Stomach smooth muscle (tissue), 2 donors: ENCODE measurements around the gene KRTAP21-1.

ENCODE experiments used
- H3K27ac ChIP-seq: one replicate; pipeline ENCODE4 v1.7.0; 2013; ENCODE audit warnings: mild to moderate bottlenecking, low read length, inconsistent platforms
- H3K27me3 ChIP-seq, 2 donors: one replicate each; pipeline ENCODE4 v1.7.0; 2013; ENCODE audit warnings: low read length in 2 of 2; ENCODE audit not compliant: insufficient read depth in 2 of 2, control insufficient read depth in 1 of 2
- H3K36me3 ChIP-seq, 2 donors: one replicate each; pipeline ENCODE4 v1.7.0; 2013; ENCODE audit warnings: low read length in 2 of 2; ENCODE audit not compliant: control insufficient read depth in 2 of 2, insufficient read depth in 2 of 2
- H3K4me1 ChIP-seq: one replicate; pipeline ENCODE4 v1.7.0; 2013; ENCODE audit warnings: low read length; ENCODE audit not compliant: control insufficient read depth, insufficient read depth
- H3K4me3 ChIP-seq, 2 donors: one replicate each; pipeline ENCODE4 v1.7.0; 2013; ENCODE audit warnings: low read length in 2 of 2
- H3K9ac ChIP-seq, 2 donors: one replicate each; pipeline ENCODE4 v1.7.0; 2013; ENCODE audit warnings: low read length in 2 of 2, mild to moderate bottlenecking in 1 of 2
- H3K9me3 ChIP-seq, 2 donors: one replicate each; pipeline ENCODE4 v1.7.0; 2013; ENCODE audit warnings: low read length in 2 of 2; ENCODE audit not compliant: control insufficient read depth in 2 of 2
- donor health status: healthy.
- donor health status: Pancreatic carcinoma.

The KRTAP21-1 gene

DNA sequence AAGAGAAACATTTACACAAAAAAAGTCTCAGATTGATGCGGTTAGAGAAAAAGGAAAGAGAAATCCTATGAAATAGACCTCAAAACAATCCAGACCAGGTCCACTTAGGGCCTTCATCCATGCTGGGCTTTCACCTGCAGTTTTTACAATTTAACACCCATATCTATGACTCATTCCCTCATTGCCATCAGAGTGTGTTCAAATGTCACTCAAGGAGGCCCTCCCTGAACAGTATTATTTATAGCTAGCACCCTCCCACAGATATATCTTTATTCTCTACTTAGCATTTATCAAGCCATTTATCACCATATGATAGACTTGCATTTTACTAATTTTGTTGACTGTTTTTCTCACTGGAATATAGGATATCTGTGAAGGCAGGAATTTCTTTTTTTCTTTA lies 35.8 kb downstream of the KRTAP21-1 start:
- no peak overlapping the region for H3K4me3 ChIP-seq
- no peaks in the 10 kb centered on the region for H3K27me3 ChIP-seq
- H3K9me3 ChIP-seq: no peaks in the 10 kb centered on the region
- H3K9ac ChIP-seq: no peak overlapping the region
- no peaks in the 10 kb centered on the region for H3K4me1 ChIP-seq
- no peak overlapping the region for H3K27ac ChIP-seq
- H3K36me3 ChIP-seq: no peaks in the 10 kb centered on the region

DNA sequence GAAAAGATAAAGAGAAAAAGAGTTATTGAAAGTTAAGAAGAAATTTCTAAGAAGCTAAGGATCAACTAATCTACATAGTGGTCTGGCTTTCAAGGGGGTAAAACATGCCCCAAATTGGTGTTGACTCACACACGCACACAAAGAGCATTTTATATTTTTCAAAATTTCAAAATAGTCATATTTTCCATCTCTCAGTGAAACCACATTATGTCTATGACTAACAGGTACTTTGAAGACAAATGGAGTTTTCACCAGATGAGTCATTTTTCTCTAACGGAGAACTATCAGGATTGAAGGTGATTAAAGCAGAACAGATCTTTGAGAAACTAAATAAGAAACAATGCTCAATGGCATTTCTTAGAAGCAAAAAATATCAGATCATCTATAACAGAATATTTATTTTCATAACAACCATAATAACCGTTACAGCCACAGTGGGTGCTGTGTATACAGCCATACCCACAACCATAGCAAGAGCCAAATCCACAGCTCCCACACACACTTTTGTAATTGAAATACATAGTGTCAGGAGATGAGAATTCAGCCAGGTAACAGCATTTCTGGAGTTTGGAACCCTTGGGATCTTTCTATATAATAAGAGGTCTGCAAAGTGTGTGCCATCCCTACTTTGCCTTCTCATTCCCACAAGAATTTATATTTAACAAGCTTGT lies 36.9 kb downstream of the KRTAP21-1 start, which contains the start of gene KRTAP21-3:
Gene KRTAP21-3, minus strand, starts transcription at position 539 of the 671 bp plus-strand sequence. Its CDS starts 18 bp downstream, at position 521.
- Histone ChIP-seq H3K36me3 (no peaks in the 10 kb centered on the region), H3K9me3 (no peaks in the 10 kb centered on the region), H3K27me3 (no peaks in the 10 kb centered on the region), H3K27ac (no peak within 1 kb of the TSS), H3K9ac (no peak within 1 kb of the TSS), H3K4me1 (no peaks in the 10 kb centered on the region), H3K4me3 (no peak within 1 kb of the TSS)

DNA sequence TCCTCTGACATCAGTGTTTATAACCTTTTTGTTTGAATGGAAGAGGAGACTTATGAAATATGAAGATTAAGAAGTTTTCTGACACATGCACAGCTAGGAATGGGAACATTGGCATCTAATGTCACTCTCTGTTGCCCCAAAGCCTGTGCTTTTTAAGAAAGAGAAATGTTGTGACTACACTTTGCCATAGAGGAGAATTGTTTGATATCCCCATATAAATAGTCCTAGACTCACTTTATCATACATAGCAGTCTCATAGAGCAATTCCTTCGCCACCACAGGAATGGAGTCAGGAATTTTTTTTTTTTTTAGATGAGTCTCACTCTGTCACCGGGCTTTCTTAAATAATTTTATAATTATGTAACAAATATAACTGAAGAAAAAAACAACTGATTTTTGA lies 38.1 kb downstream of the KRTAP21-1 start:
- Histone ChIP-seq H3K4me3 (no peak overlapping the region), H3K36me3 (no peaks in the 10 kb centered on the region), H3K27ac (no peak overlapping the region), H3K4me1 (no peaks in the 10 kb centered on the region), H3K9ac (no peak overlapping the region), H3K9me3 (no peaks in the 10 kb centered on the region), H3K27me3 (no peaks in the 10 kb centered on the region)

DNA sequence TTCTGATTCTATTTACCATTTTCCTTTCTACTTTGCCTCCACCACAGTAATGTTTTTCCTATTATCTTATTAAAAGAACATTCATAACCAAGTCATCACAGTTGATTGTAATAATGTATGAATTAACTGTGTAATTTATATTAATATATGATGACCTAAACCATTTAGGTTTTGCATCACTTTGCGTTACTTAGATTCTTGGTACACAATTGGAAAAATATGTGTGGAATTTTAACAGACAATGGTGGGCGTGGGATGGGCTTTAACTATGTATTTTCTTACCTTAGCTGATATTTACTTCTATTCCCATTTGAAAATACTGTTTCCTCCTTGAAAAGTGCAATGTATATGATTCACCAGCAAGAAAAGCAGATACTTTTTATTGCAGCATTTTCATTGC lies 40.3 kb downstream of the KRTAP21-1 start:
- H3K27ac ChIP-seq: no peak overlapping the region
- no peaks in the 10 kb centered on the region for H3K9me3 ChIP-seq
- H3K4me3 ChIP-seq: no peak overlapping the region
- H3K36me3 ChIP-seq: no peaks in the 10 kb centered on the region
- no peaks in the 10 kb centered on the region for H3K4me1 ChIP-seq
- no peak overlapping the region for H3K9ac ChIP-seq
- H3K27me3 ChIP-seq: no peaks in the 10 kb centered on the region

DNA sequence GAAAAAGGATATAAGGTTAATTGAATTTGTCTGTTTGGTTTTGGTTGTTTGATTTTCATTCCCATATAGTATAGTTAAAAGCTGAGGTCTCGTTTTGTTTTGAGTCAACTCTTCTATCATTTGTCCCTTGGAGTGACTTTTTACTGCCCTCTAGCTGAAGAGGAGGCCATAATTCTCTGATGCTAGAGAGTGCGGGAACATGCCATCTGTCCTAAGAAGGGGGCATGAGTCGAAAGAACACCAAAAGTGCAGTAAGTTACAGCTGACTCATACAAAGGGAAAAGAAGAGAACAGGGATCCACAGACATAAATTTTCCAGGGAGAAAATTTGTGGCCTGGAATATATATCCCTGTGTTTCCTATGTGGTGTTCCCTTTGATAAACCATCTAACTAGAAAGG lies 40.8 kb downstream of the KRTAP21-1 start:
- Histone ChIP-seq H3K27ac (no peak overlapping the region), H3K27me3 (no peaks in the 10 kb centered on the region), H3K4me3 (no peak overlapping the region), H3K9me3 (no peaks in the 10 kb centered on the region), H3K36me3 (no peaks in the 10 kb centered on the region), H3K9ac (no peak overlapping the region), H3K4me1 (no peaks in the 10 kb centered on the region)

DNA sequence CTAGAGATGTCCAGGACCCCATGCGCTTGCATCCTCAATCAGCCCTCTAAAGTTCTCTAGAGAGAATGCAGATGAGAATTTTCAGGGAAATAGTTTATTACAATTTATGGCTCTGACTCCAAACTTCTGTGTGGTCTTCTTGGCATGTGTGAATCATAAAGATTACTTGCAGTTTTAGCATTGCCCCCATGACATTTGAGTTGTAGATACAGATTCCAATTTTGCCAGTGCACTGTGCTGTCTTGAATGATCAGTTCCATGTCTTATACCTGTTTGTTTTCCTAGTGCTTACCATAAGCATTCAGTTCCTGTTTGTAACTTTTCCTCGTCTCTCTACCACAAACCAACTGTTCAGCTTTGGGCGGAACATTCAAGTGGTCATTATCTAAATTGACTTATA lies 41.5 kb downstream of the KRTAP21-1 start:
- Histone ChIP-seq H3K4me1 (no peaks in the 10 kb centered on the region), H3K36me3 (no peaks in the 10 kb centered on the region), H3K27ac (no peak overlapping the region), H3K9me3 (no peaks in the 10 kb centered on the region), H3K4me3 (no peak overlapping the region), H3K9ac (no peak overlapping the region), H3K27me3 (no peaks in the 10 kb centered on the region)

DNA sequence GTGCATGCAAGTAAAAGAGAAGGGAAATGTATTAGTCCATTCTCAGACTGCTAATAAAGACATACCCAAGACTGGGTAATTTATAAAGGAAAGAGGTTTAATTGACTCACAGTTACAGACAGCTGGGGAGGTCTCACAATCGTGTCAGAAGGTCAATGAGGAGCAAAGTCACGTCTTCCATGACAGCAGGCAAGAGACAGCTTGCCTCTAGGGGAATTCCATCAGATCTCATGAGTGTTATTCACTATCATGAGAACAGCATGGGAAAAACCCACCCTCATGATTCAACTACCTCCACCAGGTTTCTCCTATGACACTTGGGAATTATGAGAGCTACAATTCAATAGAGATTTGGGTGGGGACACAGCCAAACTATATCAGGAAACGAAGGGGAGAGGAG lies 44.7 kb downstream of the KRTAP21-1 start:
- H3K4me3 ChIP-seq: no peak overlapping the region
- H3K9me3 ChIP-seq: no peaks in the 10 kb centered on the region
- no peak overlapping the region for H3K9ac ChIP-seq
- no peak overlapping the region for H3K27ac ChIP-seq
- no peaks in the 10 kb centered on the region for H3K36me3 ChIP-seq
- H3K27me3 ChIP-seq: no peaks in the 10 kb centered on the region
- H3K4me1 ChIP-seq: no peaks in the 10 kb centered on the region

DNA sequence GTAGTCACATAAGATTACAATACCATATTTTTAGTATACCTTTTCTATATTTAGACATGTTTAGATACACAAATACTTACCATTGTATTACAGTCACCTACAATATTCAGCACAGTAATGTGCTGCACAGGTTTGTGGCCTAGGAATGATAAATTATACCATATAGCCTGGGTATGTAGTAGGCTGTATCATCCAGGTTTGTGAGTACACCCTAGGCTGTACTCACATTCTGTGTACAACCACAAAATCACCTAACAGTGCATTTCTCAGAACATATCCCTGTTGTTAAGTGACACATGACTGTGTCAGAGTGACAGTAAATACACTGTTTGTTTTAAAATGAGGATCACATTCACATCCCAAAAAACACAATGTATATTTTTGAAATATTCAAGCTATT lies 47.8 kb downstream of the KRTAP21-1 start:
- H3K9me3 ChIP-seq: no peaks in the 10 kb centered on the region
- no peak overlapping the region for H3K27ac ChIP-seq
- no peak overlapping the region for H3K9ac ChIP-seq
- no peaks in the 10 kb centered on the region for H3K4me1 ChIP-seq
- H3K4me3 ChIP-seq: no peak overlapping the region
- no peaks in the 10 kb centered on the region for H3K36me3 ChIP-seq
- H3K27me3 ChIP-seq: no peaks in the 10 kb centered on the region
